Fibroblast of lung (primary cell): ENCODE results near the gene DPP10. TPM values are rescaled to one million over a fixed set of nuclear protein-coding genes. Genes with fewer than 3 reads are reported as not detected.

ENCODE experiments used
- DNase-seq, 2 donors: peaks; one replicate each; pipeline versions ENCODE4 v3.0.0 to v3.0.0-alpha.2; 2010; ENCODE audit warnings: low read depth in 2 of 2
- H2AFZ ChIP-seq: 2 replicates; pipeline ENCODE4 v1.5.1; 2012; ENCODE audit warnings: low read length, control low read depth, inconsistent platforms
- H3K27ac ChIP-seq: 2 replicates; pipeline ENCODE4 v1.5.1; 2011; ENCODE audit warnings: low read length, control low read depth; ENCODE audit not compliant: insufficient read depth
- H3K27me3 ChIP-seq: 2 replicates; pipeline ENCODE4 v1.5.1; 2011; ENCODE audit warnings: mild to moderate bottlenecking, low read length; ENCODE audit not compliant: control insufficient read depth, insufficient read depth
- H3K36me3 ChIP-seq: 2 replicates; pipeline ENCODE4 v1.5.1; 2011; ENCODE audit warnings: low read length; ENCODE audit not compliant: control insufficient read depth, insufficient read depth
- H3K4me1 ChIP-seq: 2 replicates; pipeline ENCODE4 v1.5.1; 2011; ENCODE audit warnings: low read length; ENCODE audit not compliant: control insufficient read depth, insufficient read depth; ENCODE audit errors: extremely low read depth
- H3K4me2 ChIP-seq: 2 replicates; pipeline ENCODE4 v1.5.1; 2011; ENCODE audit warnings: low read length, control low read depth; ENCODE audit not compliant: insufficient read depth; ENCODE audit errors: extremely low read depth
- H3K4me3 ChIP-seq, 4 experiments: fragments of 200-600 bp in 1 of 4; sonication (generic) in 1 of 4; replicated peaks in 1 of 4; 2 replicates each; pipeline ENCODE4 v1.5.1; 2011 to 2016; ENCODE audit warnings: low read length in 4 of 4, low read depth in 3 of 4, mild to moderate bottlenecking in 3 of 4, control low read depth in 2 of 4, inconsistent platforms in 1 of 4, mixed read lengths in 1 of 4; ENCODE audit not compliant: insufficient read depth in 1 of 4; ENCODE audit errors: control extremely low read depth in 1 of 4
- H3K79me2 ChIP-seq: 2 replicates; pipeline ENCODE4 v1.5.1; 2012; ENCODE audit warnings: mild to moderate bottlenecking, low read length, inconsistent platforms; ENCODE audit not compliant: control insufficient read depth, insufficient read depth
- H3K9ac ChIP-seq: 2 replicates; pipeline ENCODE4 v1.5.1; 2011; ENCODE audit warnings: mild to moderate bottlenecking, low read length, control low read depth; ENCODE audit not compliant: insufficient read depth
- H3K9me3 ChIP-seq: 2 replicates; pipeline ENCODE4 v1.5.1; 2012; ENCODE audit warnings: low read depth, low read length; ENCODE audit not compliant: control insufficient read depth, insufficient read depth
- H4K20me1 ChIP-seq: 2 replicates; pipeline ENCODE4 v1.5.1; 2011; ENCODE audit warnings: low read length; ENCODE audit not compliant: control insufficient read depth, insufficient read depth; ENCODE audit errors: extremely low read depth
- EZH2 ChIP-seq: IDR thresholded peaks from 2 replicates; pipeline ENCODE4 v1.5.1; 2012; ENCODE audit warnings: low read length, control low read depth, mild to moderate bottlenecking; ENCODE audit errors: missing control alignments
- polyA plus RNA-seq, 2 donors: library from polyadenylated mRNA; depleted of rRNA in 1 of 2; stranded (reverse) in 1 of 2; unstranded in 1 of 2; fragments of >200 nt; gene quantifications; 2 replicates each; pipeline ENCODE4 v1.2.1, GENCODE V29; 2011 to 2012; ENCODE audit warnings: missing spikeins in 1 of 2
- total RNA-seq: library from RNA; depleted of rRNA; stranded (reverse); fragments of >200 nt; gene quantifications from 2 replicates; pipeline ENCODE4 v1.2.1, GENCODE V29; 2014
- TF ChIP-seq, protein P1 (sequence below), 2 donors: IDR thresholded peaks in 1 of 2; conservative IDR thresholded peaks in 1 of 2; 1 replicate in 1 of 2; 2 replicates in 1 of 2; pipeline ENCODE4 v1.5.1; 2011 to 2012; ENCODE audit warnings: low read length in 2 of 2, control low read depth in 1 of 2, inconsistent platforms in 1 of 2, low read depth in 1 of 2, mild to moderate bottlenecking in 1 of 2

DPP10 gene
- total and polyA plus RNA-seq, 2 donors (not counting 1 experiment from before 2014, with no cell fraction given), result not detected

DNA sequence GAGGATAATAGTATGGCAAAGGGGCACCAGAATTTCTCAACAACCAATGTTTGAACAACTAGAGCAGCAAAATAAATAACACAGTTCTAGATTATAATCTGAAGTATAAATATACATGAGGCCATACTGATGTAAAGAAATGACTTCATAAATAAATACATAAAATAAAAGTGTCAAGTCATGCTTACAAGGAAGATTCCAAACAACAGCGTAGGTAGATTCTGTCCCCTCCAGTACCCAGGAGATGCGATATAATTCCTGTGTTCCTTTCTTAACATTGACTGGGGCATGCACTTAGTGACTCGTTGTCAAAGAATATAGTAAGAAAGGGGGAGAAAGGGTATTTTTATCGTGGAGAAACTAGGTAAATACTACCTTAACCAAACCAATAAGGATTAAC lies 355.1 kb downstream of the DPP10 start:
- Histone ChIP-seq H2AFZ (no peak overlapping the region), H3K4me1 (no peaks in the 10 kb centered on the region), H3K4me3 (no peak overlapping the region), H4K20me1 (no peaks in the 10 kb centered on the region), H3K27ac (no peak overlapping the region), H3K79me2 (no peaks in the 10 kb centered on the region), H3K9me3 (no peaks in the 10 kb centered on the region), H3K9ac (no peak overlapping the region), H3K4me2 (no peak overlapping the region), H3K27me3 (no peaks in the 10 kb centered on the region), H3K36me3 (no peaks in the 10 kb centered on the region)
- TF ChIP-seq, protein P1, sequence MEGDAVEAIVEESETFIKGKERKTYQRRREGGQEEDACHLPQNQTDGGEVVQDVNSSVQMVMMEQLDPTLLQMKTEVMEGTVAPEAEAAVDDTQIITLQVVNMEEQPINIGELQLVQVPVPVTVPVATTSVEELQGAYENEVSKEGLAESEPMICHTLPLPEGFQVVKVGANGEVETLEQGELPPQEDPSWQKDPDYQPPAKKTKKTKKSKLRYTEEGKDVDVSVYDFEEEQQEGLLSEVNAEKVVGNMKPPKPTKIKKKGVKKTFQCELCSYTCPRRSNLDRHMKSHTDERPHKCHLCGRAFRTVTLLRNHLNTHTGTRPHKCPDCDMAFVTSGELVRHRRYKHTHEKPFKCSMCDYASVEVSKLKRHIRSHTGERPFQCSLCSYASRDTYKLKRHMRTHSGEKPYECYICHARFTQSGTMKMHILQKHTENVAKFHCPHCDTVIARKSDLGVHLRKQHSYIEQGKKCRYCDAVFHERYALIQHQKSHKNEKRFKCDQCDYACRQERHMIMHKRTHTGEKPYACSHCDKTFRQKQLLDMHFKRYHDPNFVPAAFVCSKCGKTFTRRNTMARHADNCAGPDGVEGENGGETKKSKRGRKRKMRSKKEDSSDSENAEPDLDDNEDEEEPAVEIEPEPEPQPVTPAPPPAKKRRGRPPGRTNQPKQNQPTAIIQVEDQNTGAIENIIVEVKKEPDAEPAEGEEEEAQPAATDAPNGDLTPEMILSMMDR (conservative IDR thresholded peaks at IDR 0.05 in 1 of 2, IDR thresholded peaks at IDR 0.05 in 1 of 2; ENCODE audit: low read depth in 1 of 2, low read length in 2 of 2), result no peak
- no peak for TF ChIP-seq EZH2
- no peak for DNase-seq

DNA sequence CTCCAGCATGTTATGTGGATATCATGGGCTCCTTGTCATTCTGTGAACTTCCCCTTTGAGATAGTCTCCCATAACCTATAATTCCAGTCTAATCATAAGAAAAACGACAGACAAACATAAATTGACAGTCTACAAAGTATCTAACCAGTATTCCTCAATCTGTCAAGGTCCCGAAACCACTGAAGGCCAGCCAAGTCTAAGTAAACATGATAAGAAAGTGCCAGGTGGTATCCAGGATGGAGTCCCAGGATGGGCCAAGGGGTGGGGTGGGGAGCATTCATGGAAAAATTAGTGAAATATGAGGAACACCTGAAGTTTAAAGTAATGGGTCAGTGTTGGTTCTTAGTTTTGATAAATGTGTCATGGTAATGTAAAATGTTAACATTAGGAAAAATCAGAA lies 355.5 kb downstream of the DPP10 start:
- DNase-seq, result no peak
- H2AFZ ChIP-seq, result no peak overlapping the region
- H3K27ac ChIP-seq, result no peak overlapping the region
- H3K79me2 ChIP-seq, result no peaks in the 10 kb centered on the region
- H3K9ac ChIP-seq, result no peak overlapping the region
- H3K27me3 ChIP-seq, result no peaks in the 10 kb centered on the region
- TF ChIP-seq, protein P1 (conservative IDR thresholded peaks at IDR 0.05 in 1 of 2, IDR thresholded peaks at IDR 0.05 in 1 of 2; ENCODE audit: low read depth in 1 of 2, low read length in 2 of 2), result no peak
- TF ChIP-seq EZH2, result no peak
- no peak overlapping the region for H3K4me3 ChIP-seq
- H3K9me3 ChIP-seq, result no peaks in the 10 kb centered on the region
- H3K4me2 ChIP-seq, result no peak overlapping the region
- H3K4me1 ChIP-seq, result no peaks in the 10 kb centered on the region
- H3K36me3 ChIP-seq, result no peaks in the 10 kb centered on the region
- H4K20me1 ChIP-seq, result no peaks in the 10 kb centered on the region

DNA sequence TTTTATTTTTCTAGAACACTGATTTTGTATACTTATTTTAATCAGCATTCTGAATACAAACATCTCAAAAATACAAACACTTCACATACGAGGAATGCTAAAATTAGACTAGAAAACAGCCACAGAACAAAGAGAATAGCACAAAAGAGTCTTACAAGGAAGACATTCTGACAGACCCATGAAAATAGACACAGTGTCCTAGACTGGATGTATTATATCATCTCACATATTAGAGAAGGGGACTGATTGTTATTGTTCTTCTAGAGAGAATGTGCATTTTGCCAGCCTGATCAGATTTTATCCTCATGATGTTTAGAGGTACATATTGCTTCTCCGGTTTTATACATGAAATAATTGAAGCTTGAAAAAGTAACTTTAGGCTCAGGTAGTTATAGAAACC lies 357.9 kb downstream of the DPP10 start:
- no peak overlapping the region for H3K27ac ChIP-seq
- no peaks in the 10 kb centered on the region for H3K4me1 ChIP-seq
- H3K9ac ChIP-seq, result no peak overlapping the region
- no peaks in the 10 kb centered on the region for H3K79me2 ChIP-seq
- no peaks in the 10 kb centered on the region for H4K20me1 ChIP-seq
- no peak overlapping the region for H3K4me2 ChIP-seq
- H3K4me3 ChIP-seq, result no peak overlapping the region
- no peaks in the 10 kb centered on the region for H3K27me3 ChIP-seq
- no peaks in the 10 kb centered on the region for H3K36me3 ChIP-seq
- TF ChIP-seq, protein P1 (conservative IDR thresholded peaks at IDR 0.05 in 1 of 2, IDR thresholded peaks at IDR 0.05 in 1 of 2; ENCODE audit: low read depth in 1 of 2, low read length in 2 of 2), result no peak
- no peak for TF ChIP-seq EZH2
- DNase-seq, result no peak
- no peak overlapping the region for H2AFZ ChIP-seq
- no peaks in the 10 kb centered on the region for H3K9me3 ChIP-seq
